Left colon (tissue), 2 donors: Measurements from ENCODE around the gene TTC39B. TPM values are rescaled to one million over a fixed set of nuclear protein-coding genes. Genes with fewer than 3 reads are reported as not detected.

Experiments
- ATAC-seq: fragments of 200-7000 bp; cut with Tn5 transposase; one replicate; pipeline ENCODE4 v1.9.1; 2020; ENCODE audit warnings: mild to moderate bottlenecking, moderate library complexity
- DNase-seq, 2 donors: peaks; one replicate each; pipeline ENCODE4 v3.0.0-alpha.2; 2020
- intact Hi-C, 2 donors: fragments of 100-400 bp; cut with DNase I in 1 of 2; cut with micrococcal nuclease in 1 of 2; formaldehyde crosslinking; loops; one replicate each; pipeline versions ENCODE4 v1.11.2 to v1.14.0; 2022; cut with DNase I, micrococcal nuclease
- total RNA-seq, 2 donors: library from RNA; stranded (reverse); fragmentation: NEBNext Ultra II Directional; extraction: Animal tissue kit (Norgen Biotek cat#: 25700); gene quantifications; one replicate each; pipeline ENCODE4 v1.2.1, GENCODE V29; 2021
- donor health status: DM: no; HTN: no; CAD: no.
- donor health status: DM: yes; HTN: yes; CAD: no.

TTC39B gene
- total RNA-seq, 2 donors from 2014 or later, result 45.3 to 50.5 TPM

- ATAC-seq (no peak), DNase-seq (no peak)
- intact Hi-C loops, result no loop called here
Measured at GRCh38 chr9:15155323-15155722, 151.7 kb downstream of the TTC39B start.

GRCh38 chr9:15154677-15155076 lies 152.3 kb downstream of the TTC39B start:
- ATAC-seq, result no peak
- DNase-seq, result no peak
- intact Hi-C loops, result no loop called here

- ATAC-seq, result no peak
- DNase-seq, result no peak
- intact Hi-C loops, result no loop called here
Measured at GRCh38 chr9:15153961-15154360, 153.1 kb downstream of the TTC39B start.

GRCh38 chr9:15150939-15151338 lies 156.1 kb downstream of the TTC39B start:
- no peak for DNase-seq
- intact Hi-C loops, result no loop called here
- no peak for ATAC-seq

- intact Hi-C loops, result no loop called here
- ATAC-seq, result no peak
Measured at GRCh38 chr9:15149450-15149849, 157.6 kb downstream of the TTC39B start.

GRCh38 chr9:15146268-15146700 lies 160.7 kb downstream of the TTC39B start:
- intact Hi-C loops, result no loop called here
- DNase-seq (no peak), ATAC-seq (no peak)

More at GRCh38 chr9:15149450-15149849, 157.6 kb downstream of the TTC39B start:
- no peak for DNase-seq

GRCh38 chr9:15144622-15145061 lies 162.4 kb downstream of the TTC39B start:
- no peak for DNase-seq
- ATAC-seq, result no peak
- intact Hi-C loops, result no loop called here

- intact Hi-C loops, result no loop called here
- DNase-seq (no peak), ATAC-seq (peak; percentile 63)
Measured at GRCh38 chr9:15142878-15143534, 164.0 kb downstream of the TTC39B start.

- ATAC-seq (no peak), DNase-seq (no peak)
- intact Hi-C loops, result no loop called here
Measured at GRCh38 chr9:15140051-15140450, 167.0 kb downstream of the TTC39B start.

GRCh38 chr9:15139469-15139868 lies 167.5 kb downstream of the TTC39B start:
- ATAC-seq (no peak), DNase-seq (no peak)
- intact Hi-C loops, result loop anchor here in 1 of 2 donors (10.0 kb wide), 1 partner anchor 285 kb away; no protein-coding TSS in a partner anchor

- intact Hi-C loops, result loop anchor here in 1 of 2 donors (10.0 kb wide), 1 partner anchor 284 kb away; no protein-coding TSS in a partner anchor
- DNase-seq (no peak), ATAC-seq (no peak)
Measured at GRCh38 chr9:15138357-15138686, 168.7 kb downstream of the TTC39B start.

GRCh38 chr9:15137658-15138356 lies 169.2 kb downstream of the TTC39B start:
- intact Hi-C loops, result loop anchor here in 1 of 2 donors (10.0 kb wide), 1 partner anchor 283 kb away; no protein-coding TSS in a partner anchor
- ATAC-seq (no peak), DNase-seq (no peak)

- no peak for DNase-seq
- intact Hi-C loops, result loop anchor here in 1 of 2 donors (10.0 kb wide), 1 partner anchor 282 kb away; no protein-coding TSS in a partner anchor
- ATAC-seq, result no peak
Measured at GRCh38 chr9:15137089-15137488, 169.9 kb downstream of the TTC39B start.

- ATAC-seq (no peak), DNase-seq (no peak)
- intact Hi-C loops, result loop anchor here in 1 of 2 donors (10.0 kb wide), 1 partner anchor 282 kb away; no protein-coding TSS in a partner anchor
Measured at GRCh38 chr9:15136646-15137045, 170.4 kb downstream of the TTC39B start.

- ATAC-seq (peak; percentile 82), DNase-seq (peak; percentile 25 to 27)
- intact Hi-C loops, result loop anchor here in 1 of 2 donors (10.0 kb wide), 1 partner anchor 280 kb away; no protein-coding TSS in a partner anchor
Measured at GRCh38 chr9:15135164-15135792, 171.7 kb downstream of the TTC39B start.

- intact Hi-C loops, result loop anchor here in 1 of 2 donors (10.0 kb wide), 1 partner anchor 279 kb away; no protein-coding TSS in a partner anchor
- ATAC-seq (no peak), DNase-seq (no peak)
Measured at GRCh38 chr9:15133488-15133887, 173.5 kb downstream of the TTC39B start.

- ATAC-seq (no peak), DNase-seq (no peak)
- intact Hi-C loops, result loop anchor here in 1 of 2 donors (10.0 kb wide), 1 partner anchor 277 kb away; no protein-coding TSS in a partner anchor
Measured at GRCh38 chr9:15132091-15132490, 174.9 kb downstream of the TTC39B start.

- ATAC-seq (no peak), DNase-seq (no peak)
- intact Hi-C loops, result loop anchor here in 1 of 2 donors (10.0 kb wide), 1 partner anchor 276 kb away; no protein-coding TSS in a partner anchor
Measured at GRCh38 chr9:15131094-15131493, 175.9 kb downstream of the TTC39B start.

GRCh38 chr9:15127831-15128230 lies 179.2 kb downstream of the TTC39B start:
- no peak for ATAC-seq
- intact Hi-C loops, result no loop called here
- no peak for DNase-seq
